Hypothalamus (tissue), 51 donors: ENCODE data around the gene ZNF341.

Experiments
- DNase-seq, 51 donors: peaks; one replicate each; lab custom pipeline; 2025; lab: John Stamatoyannopoulos, UW

The ZNF341 gene

DNA sequence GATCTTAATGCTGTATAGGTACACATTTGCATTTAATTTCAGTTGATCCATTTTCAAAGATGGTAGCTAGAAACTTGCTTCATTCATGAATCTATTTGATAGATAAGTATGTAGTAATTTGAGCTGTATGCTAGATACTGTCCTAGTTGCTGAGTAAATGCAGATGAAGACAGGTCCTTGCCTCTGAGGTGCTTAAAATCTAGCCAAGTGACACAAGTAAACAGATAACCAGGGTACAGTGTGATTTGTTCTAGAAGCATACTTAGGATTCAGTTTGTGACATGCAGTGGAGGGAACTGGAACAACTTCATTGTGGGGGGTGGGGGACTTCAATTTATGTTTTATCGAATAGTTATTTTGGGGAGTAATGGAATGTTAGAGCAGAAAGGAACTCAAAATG lies 88.6 kb downstream of the ZNF341 start:
- no peak for DNase-seq

- no peak for DNase-seq
Measured at GRCh38 chr20:33821270-33821836, 89.6 kb downstream of the ZNF341 start.

- no peak for DNase-seq
Measured at GRCh38 chr20:33822423-33822822, 90.6 kb downstream of the ZNF341 start.

DNA sequence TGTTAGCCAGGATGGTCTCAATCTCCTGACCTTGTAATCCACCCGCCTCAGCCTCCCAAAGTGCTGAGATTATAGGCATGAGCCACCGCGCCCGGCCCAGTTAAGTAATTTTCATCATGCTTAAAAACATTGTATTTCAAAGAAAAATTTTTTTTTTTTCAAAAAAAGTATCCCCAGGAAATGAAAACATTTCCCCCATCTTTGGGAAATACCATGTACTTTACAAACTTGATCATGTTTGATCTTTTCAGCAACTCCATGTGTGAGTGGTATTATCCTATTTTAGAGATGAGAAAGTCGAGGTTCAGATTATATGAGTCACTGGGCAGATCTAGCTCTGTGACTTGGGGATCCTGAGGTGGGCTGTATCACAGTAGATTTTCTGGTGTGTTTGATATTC lies 91.2 kb downstream of the ZNF341 start:
- no peak for DNase-seq

- DNase-seq: no peak
Measured at GRCh38 chr20:33824852-33825251, 93.1 kb downstream of the ZNF341 start.

GRCh38 chr20:33825340-33826269 lies 93.8 kb downstream of the ZNF341 start:
- DNase-seq: no peak

DNA sequence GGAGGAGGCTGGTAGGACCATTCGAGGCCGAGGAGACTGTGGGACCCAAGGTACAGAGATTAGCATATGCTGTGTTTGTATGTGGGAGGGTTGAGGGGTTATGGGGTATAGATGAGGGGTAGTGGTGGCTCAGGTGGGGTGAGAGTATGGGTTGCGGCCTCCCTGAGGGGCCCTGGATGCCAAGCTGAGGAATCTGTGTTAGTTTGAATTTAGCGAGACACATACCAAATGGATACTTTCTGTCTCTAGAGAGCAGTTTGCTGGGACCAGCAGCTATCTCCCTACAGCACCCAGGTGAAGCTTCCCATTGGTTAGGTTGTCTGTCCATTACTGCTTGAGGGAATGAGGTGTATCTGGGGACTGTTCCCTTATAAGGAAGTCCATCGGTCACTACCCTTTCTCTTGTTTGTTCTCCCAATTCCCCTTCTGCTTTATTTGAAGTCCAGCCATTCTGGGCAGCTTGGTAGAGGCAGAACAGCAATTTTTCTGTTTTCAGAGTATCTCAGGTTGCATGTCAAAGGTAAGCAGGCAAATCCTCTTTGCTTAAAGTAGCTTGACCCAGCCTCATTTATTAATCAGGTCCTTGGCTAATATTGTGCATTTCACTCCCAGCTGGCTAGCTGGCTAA lies 94.6 kb downstream of the ZNF341 start:
- no peak for DNase-seq

GRCh38 chr20:33827109-33827508 lies 95.3 kb downstream of the ZNF341 start:
- no peak for DNase-seq

- no peak for DNase-seq
Measured at GRCh38 chr20:33827634-33828325, 96.0 kb downstream of the ZNF341 start.

GRCh38 chr20:33828326-33828844 lies 96.6 kb downstream of the ZNF341 start:
- DNase-seq: no peak

GRCh38 chr20:33828967-33829560 lies 97.3 kb downstream of the ZNF341 start:
- DNase-seq: no peak

GRCh38 chr20:33829636-33830035 lies 97.8 kb downstream of the ZNF341 start:
- no peak for DNase-seq

DNA sequence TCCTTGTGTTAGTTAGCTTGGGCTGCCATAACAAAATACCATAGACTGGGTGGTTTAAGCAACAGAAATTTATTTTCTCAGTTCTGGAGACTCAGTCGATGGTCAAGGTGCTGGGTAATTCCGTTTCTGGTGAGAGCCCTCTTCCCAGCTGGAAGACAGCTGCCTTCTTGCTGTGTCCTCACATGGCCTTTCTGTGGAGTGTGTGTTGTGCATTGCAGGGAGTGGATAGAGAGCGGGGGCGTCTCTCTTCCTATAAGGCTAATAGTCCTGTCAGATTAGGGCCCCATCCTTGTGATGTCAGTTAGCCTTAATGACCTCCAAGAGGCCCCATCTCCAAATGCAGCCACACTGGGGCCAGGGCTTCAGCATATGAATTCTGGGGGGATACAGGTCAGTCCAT lies 98.6 kb downstream of the ZNF341 start:
- no peak for DNase-seq

DNA sequence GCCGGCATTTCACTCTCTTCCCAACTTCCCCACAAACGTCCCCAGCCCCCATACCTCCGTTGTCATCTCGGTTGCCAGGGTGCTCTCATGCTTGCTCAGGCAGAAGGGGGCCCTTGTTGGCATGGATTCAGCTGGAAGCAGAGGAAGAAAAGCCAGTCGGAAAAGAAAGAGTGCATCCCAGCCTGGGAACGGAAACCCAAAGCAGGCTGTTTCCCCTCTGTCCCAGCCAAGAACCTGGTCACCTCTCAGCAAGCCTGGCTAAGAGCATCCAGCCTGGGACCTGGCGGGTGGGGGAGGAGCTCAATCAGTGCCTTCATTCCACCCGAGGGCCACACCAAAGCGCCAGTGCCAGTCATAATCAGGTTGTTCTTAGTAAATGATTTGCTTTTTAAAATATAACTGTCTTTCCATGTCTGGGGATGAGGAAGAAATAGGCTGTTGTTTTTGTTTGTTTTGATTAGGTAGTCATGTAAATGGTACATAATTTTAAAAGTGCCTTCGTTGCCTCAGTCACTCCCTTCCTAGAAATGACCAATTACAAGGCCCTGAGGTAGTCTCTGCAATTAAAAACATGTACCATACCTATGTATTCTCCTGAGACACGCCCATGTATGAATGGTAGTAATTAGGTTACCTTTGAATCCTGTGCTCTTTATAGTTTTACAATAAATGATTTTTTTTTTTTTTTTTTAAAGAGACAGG lies 100.5 kb downstream of the ZNF341 start:
- DNase-seq: peak in 32 of 51 donors; percentile 12 to 74 (median 44)

GRCh38 chr20:33833333-33833732 lies 101.5 kb downstream of the ZNF341 start:
- DNase-seq: peak in 1 of 51 donors; percentile 17

DNA sequence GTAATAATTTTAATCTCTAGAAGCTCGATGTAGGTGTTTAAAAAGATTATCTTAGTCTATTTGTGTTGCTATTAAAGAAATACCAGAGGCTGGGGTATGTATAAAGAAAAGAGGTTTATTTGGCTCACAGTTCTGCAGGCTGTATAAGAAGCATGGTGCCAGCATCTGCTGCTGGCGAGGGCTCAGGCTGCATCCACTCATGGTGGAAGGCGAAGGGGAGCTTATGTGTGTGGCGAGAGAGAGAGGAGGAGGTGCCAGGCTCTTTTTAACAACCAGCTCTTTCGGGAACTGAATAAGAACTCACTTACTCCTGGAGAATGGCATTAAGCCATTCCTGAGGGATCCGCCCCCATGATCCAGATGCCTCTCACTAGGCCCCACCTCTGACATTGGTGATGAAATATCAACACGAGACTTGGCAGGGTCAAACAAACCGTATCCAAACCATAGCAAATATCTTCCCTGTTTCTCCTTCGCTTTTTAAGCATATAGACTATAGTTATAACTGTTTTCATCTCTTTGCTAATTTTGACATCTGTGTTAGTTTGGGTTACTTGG lies 103.9 kb downstream of the ZNF341 start:
- no peak for DNase-seq

- no peak for DNase-seq
Measured at GRCh38 chr20:33836277-33836676, 104.5 kb downstream of the ZNF341 start.

- DNase-seq: no peak
Measured at GRCh38 chr20:33837096-33837830, 105.5 kb downstream of the ZNF341 start.
